GM12801 (cell line): Measurements from ENCODE around the gene RLN2.

Experiments
- CTCF ChIP-seq: IDR thresholded peaks from one replicate; pipeline ENCODE4 v1.5.1; 2011; ENCODE audit warnings: control low read depth; ENCODE audit not compliant: insufficient read length; ENCODE audit errors: extremely low read depth

The RLN2 gene

GRCh38 chr9:5326187-5326586 lies 21.7 kb upstream of the RLN2 start:
- no peak for TF ChIP-seq CTCF

- no peak for TF ChIP-seq CTCF
Measured at GRCh38 chr9:5321058-5321457, 16.5 kb upstream of the RLN2 start.

- TF ChIP-seq CTCF: no peak
Measured at GRCh38 chr9:5315187-5315923, 10.8 kb upstream of the RLN2 start.

GRCh38 chr9:5310851-5311250 lies 6.3 kb upstream of the RLN2 start:
- TF ChIP-seq CTCF: no peak

- TF ChIP-seq CTCF: no peak
Measured at GRCh38 chr9:5305741-5306140, 1.2 kb upstream of the RLN2 start.

GRCh38 chr9:5301544-5301943 lies 3.0 kb downstream of the RLN2 start:
- no peak for TF ChIP-seq CTCF

GRCh38 chr9:5292141-5292540 lies 12.4 kb downstream of the RLN2 start:
- no peak for TF ChIP-seq CTCF
